Astrocyte (in vitro differentiated cells and primary cell): ENCODE measurements around the gene F13B. TPM values are rescaled to one million over a fixed set of nuclear protein-coding genes. Genes with fewer than 3 reads are reported as not detected.
"Not testable (repeated sequence)": the region's sequence is repeated elsewhere in the genome, so short reads cannot be mapped to it uniquely, and the experiment has no call there.

Experiments
- DNase-seq: peaks from one replicate; pipeline ENCODE4 v3.0.0-alpha.2; 2010; ENCODE audit warnings: low read depth
- FAIRE-seq: peaks from 2 replicates; lab custom pipeline; 2011; peaks lifted over from hg19 to GRCh38; lab: Jason Lieb, UNC
- H2AFZ ChIP-seq: 2 replicates; pipeline ENCODE4 v1.6.0; 2012; ENCODE audit warnings: low read depth, low read length, inconsistent platforms
- H3K27ac ChIP-seq: 2 replicates; pipeline ENCODE4 v1.5.1; 2011; ENCODE audit warnings: low read depth, low read length, inconsistent platforms
- H3K27me3 ChIP-seq: 2 replicates; pipeline ENCODE4 v1.6.0; 2011; ENCODE audit warnings: low read length, inconsistent platforms; ENCODE audit not compliant: insufficient read depth
- H3K36me3 ChIP-seq: 2 replicates; pipeline ENCODE4 v1.5.1; 2011; ENCODE audit warnings: low read length, inconsistent platforms; ENCODE audit not compliant: insufficient read depth
- H3K4me1 ChIP-seq: 2 replicates; pipeline ENCODE4 v1.5.1; 2011; ENCODE audit warnings: low read length, inconsistent platforms; ENCODE audit not compliant: insufficient read depth
- H3K4me2 ChIP-seq: 2 replicates; pipeline ENCODE4 v1.6.0; 2012; ENCODE audit warnings: low read length, inconsistent platforms
- H3K4me3 ChIP-seq: 2 replicates; pipeline ENCODE4 v1.5.1; 2011; ENCODE audit warnings: low read depth, mild to moderate bottlenecking, low read length, inconsistent platforms; ENCODE audit not compliant: insufficient read depth
- H3K79me2 ChIP-seq: 2 replicates; pipeline ENCODE4 v1.6.0; 2012; ENCODE audit warnings: mild to moderate bottlenecking, low read length, inconsistent platforms; ENCODE audit not compliant: insufficient read depth
- H3K9ac ChIP-seq: 2 replicates; pipeline ENCODE4 v1.6.0; 2012; ENCODE audit warnings: mild to moderate bottlenecking, low read length, inconsistent platforms
- H3K9me3 ChIP-seq: 2 replicates; pipeline ENCODE4 v1.5.1; 2012; ENCODE audit warnings: low read depth, mild to moderate bottlenecking, low read length, inconsistent platforms; ENCODE audit not compliant: insufficient read depth
- H4K20me1 ChIP-seq: 2 replicates; pipeline ENCODE4 v1.6.0; 2012; ENCODE audit warnings: low read length, inconsistent platforms; ENCODE audit not compliant: insufficient read depth
- H3K27ac Mint-ChIP-seq: one replicate; pipeline ENCODE4 v1.8.0; 2021; ENCODE audit warnings: mild to moderate bottlenecking, mixed read lengths; ENCODE audit not compliant: unreplicated experiment
- H3K27me3 Mint-ChIP-seq: one replicate; pipeline ENCODE4 v1.8.0; 2021; ENCODE audit warnings: low read depth, mixed read lengths; ENCODE audit not compliant: unreplicated experiment
- H3K36me3 Mint-ChIP-seq: one replicate; pipeline ENCODE4 v1.8.0; 2021; ENCODE audit warnings: low read depth, mixed read lengths; ENCODE audit not compliant: unreplicated experiment
- H3K4me1 Mint-ChIP-seq: one replicate; pipeline ENCODE4 v1.8.0; 2021; ENCODE audit warnings: low read depth, mixed read lengths; ENCODE audit not compliant: unreplicated experiment
- H3K4me3 Mint-ChIP-seq: one replicate; pipeline ENCODE4 v1.8.0; 2021; ENCODE audit warnings: mild to moderate bottlenecking, moderate library complexity, mixed read lengths; ENCODE audit not compliant: unreplicated experiment
- H3K9me3 Mint-ChIP-seq: one replicate; pipeline ENCODE4 v1.8.0; 2021; ENCODE audit warnings: mild to moderate bottlenecking, mixed read lengths; ENCODE audit not compliant: unreplicated experiment
- EZH2 ChIP-seq: IDR thresholded peaks from 2 replicates; pipeline ENCODE4 v1.6.1; 2012; ENCODE audit warnings: mild to moderate bottlenecking, low read length, inconsistent platforms; ENCODE audit not compliant: insufficient read depth
- total RNA-seq: library from RNA; stranded (reverse); gene quantifications from 2 replicates; pipeline ENCODE4 v1.2.1, GENCODE V29; 2021
- TF ChIP-seq, protein P1 (sequence below): IDR thresholded peaks from 2 replicates; pipeline ENCODE4 v1.5.1; 2011; ENCODE audit warnings: low read depth, mild to moderate bottlenecking, inconsistent platforms, low read length, moderate library complexity; ENCODE audit not compliant: insufficient read depth

F13B gene
- total RNA-seq, 1 donor from 2014 or later = not detected

DNA sequence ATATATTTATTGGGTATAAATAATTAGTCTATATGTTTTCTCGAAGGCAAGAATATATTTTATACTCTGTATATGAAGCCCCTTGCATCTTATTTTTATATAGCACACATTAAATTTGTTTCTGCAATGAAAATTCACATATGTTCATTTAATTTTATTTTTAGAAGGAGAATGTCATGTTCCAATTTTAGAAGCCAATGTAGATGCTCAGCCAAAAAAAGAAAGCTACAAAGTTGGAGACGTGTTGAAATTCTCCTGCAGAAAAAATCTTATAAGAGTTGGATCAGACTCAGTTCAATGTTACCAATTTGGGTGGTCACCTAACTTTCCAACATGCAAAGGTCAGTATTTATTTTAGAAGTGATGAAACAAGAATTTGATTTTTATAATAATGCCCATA, 73.1 kb downstream of the F13B start:
- FAIRE-seq = no peak
- Mint-ChIP-seq H3K4me1 (peaks cover 9% of the 10 kb centered on the region), H3K36me3 (no peaks in the 10 kb centered on the region), H3K27me3 (no peaks in the 10 kb centered on the region), H3K27ac (no peak overlapping the region), H3K9me3 (no peaks in the 10 kb centered on the region), H3K4me3 (no peak overlapping the region)
- Histone ChIP-seq H3K36me3 (no peaks in the 10 kb centered on the region), H3K4me1 (no peaks in the 10 kb centered on the region), H3K27me3 (no peaks in the 10 kb centered on the region), H4K20me1 (no peaks in the 10 kb centered on the region), H2AFZ (no peak overlapping the region), H3K9me3 (no peaks in the 10 kb centered on the region), H3K79me2 (no peaks in the 10 kb centered on the region), H3K27ac (no peak overlapping the region), H3K4me2 (no peak overlapping the region), H3K4me3 (no peak overlapping the region), H3K9ac (no peak overlapping the region)
- no peak for DNase-seq
- no peak for TF ChIP-seq EZH2
- TF ChIP-seq, protein P1, sequence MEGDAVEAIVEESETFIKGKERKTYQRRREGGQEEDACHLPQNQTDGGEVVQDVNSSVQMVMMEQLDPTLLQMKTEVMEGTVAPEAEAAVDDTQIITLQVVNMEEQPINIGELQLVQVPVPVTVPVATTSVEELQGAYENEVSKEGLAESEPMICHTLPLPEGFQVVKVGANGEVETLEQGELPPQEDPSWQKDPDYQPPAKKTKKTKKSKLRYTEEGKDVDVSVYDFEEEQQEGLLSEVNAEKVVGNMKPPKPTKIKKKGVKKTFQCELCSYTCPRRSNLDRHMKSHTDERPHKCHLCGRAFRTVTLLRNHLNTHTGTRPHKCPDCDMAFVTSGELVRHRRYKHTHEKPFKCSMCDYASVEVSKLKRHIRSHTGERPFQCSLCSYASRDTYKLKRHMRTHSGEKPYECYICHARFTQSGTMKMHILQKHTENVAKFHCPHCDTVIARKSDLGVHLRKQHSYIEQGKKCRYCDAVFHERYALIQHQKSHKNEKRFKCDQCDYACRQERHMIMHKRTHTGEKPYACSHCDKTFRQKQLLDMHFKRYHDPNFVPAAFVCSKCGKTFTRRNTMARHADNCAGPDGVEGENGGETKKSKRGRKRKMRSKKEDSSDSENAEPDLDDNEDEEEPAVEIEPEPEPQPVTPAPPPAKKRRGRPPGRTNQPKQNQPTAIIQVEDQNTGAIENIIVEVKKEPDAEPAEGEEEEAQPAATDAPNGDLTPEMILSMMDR = no peak

GRCh38 chr1:196991919-196992651, 75.0 kb downstream of the F13B start:
- not testable (repeated sequence) for H3K4me1 Mint-ChIP-seq, H3K9ac ChIP-seq, H3K4me2 ChIP-seq, H3K36me3 Mint-ChIP-seq, H3K4me3 Mint-ChIP-seq, FAIRE-seq, H3K4me1 ChIP-seq, H3K27ac ChIP-seq, H3K36me3 ChIP-seq, H3K9me3 Mint-ChIP-seq, H3K9me3 ChIP-seq, H3K27me3 ChIP-seq, H3K79me2 ChIP-seq, H3K27ac Mint-ChIP-seq, H4K20me1 ChIP-seq, H3K27me3 Mint-ChIP-seq, H3K4me3 ChIP-seq
- peak; percentile 3 for DNase-seq
- peak overlapping the region; percentile 18 for H2AFZ ChIP-seq

Other genes starting within 250 kb of the F13B start
- gene CFHR1, start 247.5 kb downstream of the F13B start, total RNA-seq = 0.23 TPM in 1 of 2 replicates, not detected in the other
- gene CFHR4, start 179.2 kb downstream of the F13B start, total RNA-seq = not detected in 2 replicates
- not detected in 2 replicates for gene CFHR2, start 123.5 kb downstream of the F13B start, total RNA-seq
- gene CFHR5, start 89.7 kb downstream of the F13B start, total RNA-seq = not detected in 2 replicates
- 2.2 and 3.9 TPM in 2 replicates for gene ASPM, start 79.4 kb upstream of the F13B start, total RNA-seq
- 10.4 TPM in 2 replicates for gene ZBTB41, start 134.0 kb upstream of the F13B start, total RNA-seq
- not detected in 2 replicates for gene CRB1, start 201.0 kb upstream of the F13B start, total RNA-seq